ENCODE measurements around the gene GTF2A1L. TPM values are rescaled to one million over a fixed set of nuclear protein-coding genes. Genes with fewer than 3 reads are reported as not detected.

The GTF2A1L gene
- total and polyA plus RNA-seq, 2 experiments from 2014 or later: 0.65 to 0.94 TPM

DNA sequence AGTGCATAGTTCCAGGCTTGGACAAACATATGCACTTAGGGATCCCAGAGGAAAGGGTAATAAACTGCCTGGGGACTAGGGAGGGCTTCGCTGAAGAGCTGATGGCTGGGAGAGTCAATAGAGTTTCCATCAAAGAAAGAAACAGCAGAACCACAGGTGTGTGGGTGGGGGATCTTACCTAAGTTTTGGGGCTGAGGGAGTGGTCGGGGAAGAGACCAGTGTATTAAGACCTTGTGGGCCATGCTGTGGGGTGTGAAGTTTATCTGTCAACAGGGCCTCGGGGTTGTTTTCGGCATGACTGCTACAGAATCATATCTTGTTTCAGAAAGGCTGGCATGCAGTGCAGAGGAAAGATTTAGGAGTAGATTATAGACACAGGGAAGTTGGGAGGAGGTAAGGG, 31.2 kb upstream of the GTF2A1L start:
- Histone ChIP-seq H3K36me3 (ENCODE audit: insufficient read depth) (no peaks in the 10 kb centered on the region), H4K20me1 (replicated peaks; ENCODE audit: insufficient read depth) (no peaks in the 10 kb centered on the region), H3K4me1 (ENCODE audit: insufficient read depth) (peaks cover 7% of the 10 kb centered on the region; the same call in 1 of the 2 replicates), H3K4me3 (no peak overlapping the region), H3F3A (replicated peaks; ENCODE audit: low read depth) (no peaks in the 10 kb centered on the region), H3K4me2 (peak overlapping the region; percentile 48; the same call in 1 of the 2 replicates), H3K27me3 (ENCODE audit: insufficient read depth) (no peaks in the 10 kb centered on the region), H3K9me2 (ENCODE audit: insufficient read depth) (no peaks in the 10 kb centered on the region), H3K27ac (ENCODE audit: low read depth) (no peak overlapping the region), H3K79me2 (replicated peaks; ENCODE audit: insufficient read depth) (no peaks in the 10 kb centered on the region), H2AFZ (no peak overlapping the region)
- Mint-ChIP-seq H3K4me1 (peaks cover 21% of the 10 kb centered on the region), H3K27me3 (ENCODE audit: insufficient read depth, low read depth, poor library complexity) (no peaks in the 10 kb centered on the region), H3K36me3 (ENCODE audit: low read depth) (peaks cover 10% of the 10 kb centered on the region), H3K27ac (no peak overlapping the region), H3K9me3 (no peaks in the 10 kb centered on the region), H3K4me3 (no peak overlapping the region)
- ATAC-seq (no peak), DNase-seq (ENCODE audit: low spot score) (no peak)
- TF ChIP-seq EZH2phosphoT487 (IDR thresholded peaks at IDR 0.05; ENCODE audit: unreplicated experiment): no peak
- TF ChIP-seq, protein P1, sequence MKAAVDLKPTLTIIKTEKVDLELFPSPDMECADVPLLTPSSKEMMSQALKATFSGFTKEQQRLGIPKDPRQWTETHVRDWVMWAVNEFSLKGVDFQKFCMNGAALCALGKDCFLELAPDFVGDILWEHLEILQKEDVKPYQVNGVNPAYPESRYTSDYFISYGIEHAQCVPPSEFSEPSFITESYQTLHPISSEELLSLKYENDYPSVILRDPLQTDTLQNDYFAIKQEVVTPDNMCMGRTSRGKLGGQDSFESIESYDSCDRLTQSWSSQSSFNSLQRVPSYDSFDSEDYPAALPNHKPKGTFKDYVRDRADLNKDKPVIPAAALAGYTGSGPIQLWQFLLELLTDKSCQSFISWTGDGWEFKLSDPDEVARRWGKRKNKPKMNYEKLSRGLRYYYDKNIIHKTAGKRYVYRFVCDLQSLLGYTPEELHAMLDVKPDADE (IDR thresholded peaks at IDR 0.05): no peak
- TF ChIP-seq, protein P2, sequence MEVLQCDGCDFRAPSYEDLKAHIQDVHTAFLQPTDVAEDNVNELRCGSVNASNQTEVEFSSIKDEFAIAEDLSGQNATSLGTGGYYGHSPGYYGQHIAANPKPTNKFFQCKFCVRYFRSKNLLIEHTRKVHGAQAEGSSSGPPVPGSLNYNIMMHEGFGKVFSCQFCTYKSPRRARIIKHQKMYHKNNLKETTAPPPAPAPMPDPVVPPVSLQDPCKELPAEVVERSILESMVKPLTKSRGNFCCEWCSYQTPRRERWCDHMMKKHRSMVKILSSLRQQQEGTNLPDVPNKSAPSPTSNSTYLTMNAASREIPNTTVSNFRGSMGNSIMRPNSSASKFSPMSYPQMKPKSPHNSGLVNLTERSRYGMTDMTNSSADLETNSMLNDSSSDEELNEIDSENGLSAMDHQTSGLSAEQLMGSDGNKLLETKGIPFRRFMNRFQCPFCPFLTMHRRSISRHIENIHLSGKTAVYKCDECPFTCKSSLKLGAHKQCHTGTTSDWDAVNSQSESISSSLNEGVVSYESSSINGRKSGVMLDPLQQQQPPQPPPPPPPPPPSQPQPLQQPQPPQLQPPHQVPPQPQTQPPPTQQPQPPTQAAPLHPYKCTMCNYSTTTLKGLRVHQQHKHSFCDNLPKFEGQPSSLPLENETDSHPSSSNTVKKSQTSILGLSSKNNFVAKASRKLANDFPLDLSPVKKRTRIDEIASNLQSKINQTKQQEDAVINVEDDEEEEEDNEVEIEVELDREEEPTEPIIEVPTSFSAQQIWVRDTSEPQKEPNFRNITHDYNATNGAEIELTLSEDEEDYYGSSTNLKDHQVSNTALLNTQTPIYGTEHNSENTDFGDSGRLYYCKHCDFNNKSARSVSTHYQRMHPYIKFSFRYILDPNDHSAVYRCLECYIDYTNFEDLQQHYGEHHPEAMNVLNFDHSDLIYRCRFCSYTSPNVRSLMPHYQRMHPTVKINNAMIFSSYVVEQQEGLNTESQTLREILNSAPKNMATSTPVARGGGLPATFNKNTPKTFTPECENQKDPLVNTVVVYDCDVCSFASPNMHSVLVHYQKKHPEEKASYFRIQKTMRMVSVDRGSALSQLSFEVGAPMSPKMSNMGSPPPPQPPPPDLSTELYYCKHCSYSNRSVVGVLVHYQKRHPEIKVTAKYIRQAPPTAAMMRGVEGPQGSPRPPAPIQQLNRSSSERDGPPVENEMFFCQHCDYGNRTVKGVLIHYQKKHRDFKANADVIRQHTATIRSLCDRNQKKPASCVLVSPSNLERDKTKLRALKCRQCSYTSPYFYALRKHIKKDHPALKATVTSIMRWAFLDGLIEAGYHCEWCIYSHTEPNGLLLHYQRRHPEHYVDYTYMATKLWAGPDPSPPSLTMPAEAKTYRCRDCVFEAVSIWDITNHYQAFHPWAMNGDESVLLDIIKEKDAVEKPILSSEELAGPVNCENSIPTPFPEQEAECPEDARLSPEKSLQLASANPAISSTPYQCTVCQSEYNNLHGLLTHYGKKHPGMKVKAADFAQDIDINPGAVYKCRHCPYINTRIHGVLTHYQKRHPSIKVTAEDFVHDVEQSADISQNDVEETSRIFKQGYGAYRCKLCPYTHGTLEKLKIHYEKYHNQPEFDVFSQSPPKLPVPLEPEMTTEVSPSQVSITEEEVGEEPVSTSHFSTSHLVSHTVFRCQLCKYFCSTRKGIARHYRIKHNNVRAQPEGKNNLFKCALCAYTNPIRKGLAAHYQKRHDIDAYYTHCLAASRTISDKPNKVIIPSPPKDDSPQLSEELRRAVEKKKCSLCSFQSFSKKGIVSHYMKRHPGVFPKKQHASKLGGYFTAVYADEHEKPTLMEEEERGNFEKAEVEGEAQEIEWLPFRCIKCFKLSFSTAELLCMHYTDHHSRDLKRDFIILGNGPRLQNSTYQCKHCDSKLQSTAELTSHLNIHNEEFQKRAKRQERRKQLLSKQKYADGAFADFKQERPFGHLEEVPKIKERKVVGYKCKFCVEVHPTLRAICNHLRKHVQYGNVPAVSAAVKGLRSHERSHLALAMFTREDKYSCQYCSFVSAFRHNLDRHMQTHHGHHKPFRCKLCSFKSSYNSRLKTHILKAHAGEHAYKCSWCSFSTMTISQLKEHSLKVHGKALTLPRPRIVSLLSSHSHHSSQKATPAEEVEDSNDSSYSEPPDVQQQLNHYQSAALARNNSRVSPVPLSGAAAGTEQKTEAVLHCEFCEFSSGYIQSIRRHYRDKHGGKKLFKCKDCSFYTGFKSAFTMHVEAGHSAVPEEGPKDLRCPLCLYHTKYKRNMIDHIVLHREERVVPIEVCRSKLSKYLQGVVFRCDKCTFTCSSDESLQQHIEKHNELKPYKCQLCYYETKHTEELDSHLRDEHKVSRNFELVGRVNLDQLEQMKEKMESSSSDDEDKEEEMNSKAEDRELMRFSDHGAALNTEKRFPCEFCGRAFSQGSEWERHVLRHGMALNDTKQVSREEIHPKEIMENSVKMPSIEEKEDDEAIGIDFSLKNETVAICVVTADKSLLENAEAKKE (CRISPR knock-in tag; IDR thresholded peaks at IDR 0.05): no peak
- no peak for TF ChIP-seq EZH2 (IDR thresholded peaks at IDR 0.05; ENCODE audit: low read depth, unreplicated experiment)
- TF ChIP-seq, protein P3, sequence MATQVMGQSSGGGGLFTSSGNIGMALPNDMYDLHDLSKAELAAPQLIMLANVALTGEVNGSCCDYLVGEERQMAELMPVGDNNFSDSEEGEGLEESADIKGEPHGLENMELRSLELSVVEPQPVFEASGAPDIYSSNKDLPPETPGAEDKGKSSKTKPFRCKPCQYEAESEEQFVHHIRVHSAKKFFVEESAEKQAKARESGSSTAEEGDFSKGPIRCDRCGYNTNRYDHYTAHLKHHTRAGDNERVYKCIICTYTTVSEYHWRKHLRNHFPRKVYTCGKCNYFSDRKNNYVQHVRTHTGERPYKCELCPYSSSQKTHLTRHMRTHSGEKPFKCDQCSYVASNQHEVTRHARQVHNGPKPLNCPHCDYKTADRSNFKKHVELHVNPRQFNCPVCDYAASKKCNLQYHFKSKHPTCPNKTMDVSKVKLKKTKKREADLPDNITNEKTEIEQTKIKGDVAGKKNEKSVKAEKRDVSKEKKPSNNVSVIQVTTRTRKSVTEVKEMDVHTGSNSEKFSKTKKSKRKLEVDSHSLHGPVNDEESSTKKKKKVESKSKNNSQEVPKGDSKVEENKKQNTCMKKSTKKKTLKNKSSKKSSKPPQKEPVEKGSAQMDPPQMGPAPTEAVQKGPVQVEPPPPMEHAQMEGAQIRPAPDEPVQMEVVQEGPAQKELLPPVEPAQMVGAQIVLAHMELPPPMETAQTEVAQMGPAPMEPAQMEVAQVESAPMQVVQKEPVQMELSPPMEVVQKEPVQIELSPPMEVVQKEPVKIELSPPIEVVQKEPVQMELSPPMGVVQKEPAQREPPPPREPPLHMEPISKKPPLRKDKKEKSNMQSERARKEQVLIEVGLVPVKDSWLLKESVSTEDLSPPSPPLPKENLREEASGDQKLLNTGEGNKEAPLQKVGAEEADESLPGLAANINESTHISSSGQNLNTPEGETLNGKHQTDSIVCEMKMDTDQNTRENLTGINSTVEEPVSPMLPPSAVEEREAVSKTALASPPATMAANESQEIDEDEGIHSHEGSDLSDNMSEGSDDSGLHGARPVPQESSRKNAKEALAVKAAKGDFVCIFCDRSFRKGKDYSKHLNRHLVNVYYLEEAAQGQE (IDR thresholded peaks at IDR 0.05; ENCODE audit: unreplicated experiment): no peak
- no peak for TF ChIP-seq NANOG (IDR thresholded peaks at IDR 0.05; ENCODE audit: borderline replicate concordance)
- no peak for TF ChIP-seq CREB1 (CRISPR knock-in tag; IDR thresholded peaks at IDR 0.05; ENCODE audit: low read depth)
- TF ChIP-seq ZNF331 (CRISPR knock-in tag; IDR thresholded peaks at IDR 0.05; ENCODE audit: low read depth): no peak
- TF ChIP-seq, protein P4, sequence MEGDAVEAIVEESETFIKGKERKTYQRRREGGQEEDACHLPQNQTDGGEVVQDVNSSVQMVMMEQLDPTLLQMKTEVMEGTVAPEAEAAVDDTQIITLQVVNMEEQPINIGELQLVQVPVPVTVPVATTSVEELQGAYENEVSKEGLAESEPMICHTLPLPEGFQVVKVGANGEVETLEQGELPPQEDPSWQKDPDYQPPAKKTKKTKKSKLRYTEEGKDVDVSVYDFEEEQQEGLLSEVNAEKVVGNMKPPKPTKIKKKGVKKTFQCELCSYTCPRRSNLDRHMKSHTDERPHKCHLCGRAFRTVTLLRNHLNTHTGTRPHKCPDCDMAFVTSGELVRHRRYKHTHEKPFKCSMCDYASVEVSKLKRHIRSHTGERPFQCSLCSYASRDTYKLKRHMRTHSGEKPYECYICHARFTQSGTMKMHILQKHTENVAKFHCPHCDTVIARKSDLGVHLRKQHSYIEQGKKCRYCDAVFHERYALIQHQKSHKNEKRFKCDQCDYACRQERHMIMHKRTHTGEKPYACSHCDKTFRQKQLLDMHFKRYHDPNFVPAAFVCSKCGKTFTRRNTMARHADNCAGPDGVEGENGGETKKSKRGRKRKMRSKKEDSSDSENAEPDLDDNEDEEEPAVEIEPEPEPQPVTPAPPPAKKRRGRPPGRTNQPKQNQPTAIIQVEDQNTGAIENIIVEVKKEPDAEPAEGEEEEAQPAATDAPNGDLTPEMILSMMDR (conservative IDR thresholded peaks at IDR 0.05; ENCODE audit: low read depth in 2 of 2): no peak
- no peak for TF ChIP-seq ZNF114 (CRISPR knock-in tag; IDR thresholded peaks at IDR 0.05)
- TF ChIP-seq POLR2AphosphoS5 (IDR thresholded peaks at IDR 0.05; ENCODE audit: low read depth): no peak
- no peak for TF ChIP-seq STAT1 (IDR thresholded peaks at IDR 0.05; ENCODE audit: unreplicated experiment)
- TF ChIP-seq JUNB (IDR thresholded peaks at IDR 0.05; ENCODE audit: unreplicated experiment): no peak
